ENCODE results near the gene THSD4.

- TF ChIP-seq CEBPB (IDR thresholded peaks at IDR 0.05; ENCODE audit: low read depth, low read length) (no peak), CTCF (conservative IDR thresholded peaks at IDR 0.05; ENCODE audit: low read depth, low read length) (no peak)
Measured at GRCh38 chr15:71330638-71331162, 215.4 kb downstream of the THSD4 start.

All from IMR-90 (cell line).